GM18511 (cell line): ENCODE results near the gene SEC14L6.

Experiments
- ATAC-seq: cut with Tn5 transposase; IDR thresholded peaks from one replicate; pipeline ENCODE4 v1.9.1; 2021; ENCODE audit warnings: mild to moderate bottlenecking, moderate library complexity; ENCODE audit not compliant: unreplicated experiment

SEC14L6 gene

DNA sequence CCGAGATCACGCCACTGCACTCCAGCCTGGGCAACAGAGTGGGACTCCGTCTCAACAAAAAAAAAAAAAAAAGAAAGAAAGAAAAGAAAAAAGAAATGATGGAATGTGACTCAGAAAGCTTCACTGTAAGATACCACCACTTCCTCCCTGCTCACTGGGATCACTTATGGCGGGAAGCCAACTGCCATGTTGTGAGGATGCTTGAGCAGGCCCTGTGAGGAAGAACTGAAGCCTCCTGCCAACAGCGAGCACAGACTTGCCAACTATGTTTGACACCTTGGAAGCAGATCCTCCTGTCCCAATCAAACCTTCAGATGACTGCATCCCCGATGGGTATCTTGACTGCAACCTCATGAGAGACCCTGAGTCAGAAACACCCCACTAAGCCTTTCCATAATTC, 8.3 kb downstream of the SEC14L6 start:
- no peak for ATAC-seq

DNA sequence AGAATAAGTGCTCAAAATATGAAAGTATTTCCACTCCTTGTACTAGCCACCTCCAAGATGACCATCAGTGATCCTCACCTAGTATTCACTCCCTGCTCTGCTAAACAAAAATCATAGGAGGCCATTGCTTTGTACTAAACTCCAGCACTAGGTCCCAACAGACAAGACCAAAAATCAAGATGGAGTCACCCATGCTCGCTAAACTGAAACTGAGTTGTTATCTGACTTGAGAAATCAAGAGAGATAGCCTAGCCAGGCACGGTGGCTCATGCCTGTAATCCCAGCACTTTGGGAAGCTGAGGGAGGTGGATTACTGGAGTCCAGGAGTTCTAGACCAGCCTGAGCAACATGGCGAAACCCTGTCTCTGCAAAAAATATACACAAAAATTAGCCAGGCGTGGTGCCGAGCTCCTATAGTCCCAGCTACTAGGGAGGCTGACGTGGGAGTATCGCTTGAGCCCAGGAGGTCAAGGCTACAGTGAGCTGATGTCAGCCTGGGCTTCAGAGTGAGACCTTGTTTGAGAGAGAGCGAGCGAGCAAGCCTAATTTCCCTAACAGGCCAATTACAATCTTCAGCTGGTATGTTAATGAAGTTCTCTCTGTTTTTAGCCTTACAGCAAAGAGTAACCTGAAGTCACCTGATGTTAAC, 9.3 kb downstream of the SEC14L6 start:
- ATAC-seq = no peak

DNA sequence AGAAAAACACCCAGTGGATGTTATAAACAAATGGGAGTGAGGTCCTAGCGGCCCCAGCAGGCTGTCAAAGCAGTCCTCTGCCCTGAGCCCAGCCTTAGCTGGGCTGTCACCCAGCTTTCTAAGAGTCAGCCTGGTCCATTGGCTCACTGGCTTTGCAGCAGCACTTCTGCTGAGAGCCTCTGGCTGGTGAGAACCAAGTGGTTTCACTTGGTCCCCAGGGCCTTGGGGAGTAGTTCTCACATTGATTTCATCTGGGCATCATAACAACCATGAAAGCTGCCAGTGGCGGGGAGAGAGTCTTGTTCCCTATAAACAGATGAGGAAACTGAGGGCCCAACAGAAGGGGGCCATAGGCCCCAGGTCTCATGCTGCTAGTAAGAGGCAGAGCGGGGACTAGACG, 11.4 kb downstream of the SEC14L6 start:
- ATAC-seq = no peak

DNA sequence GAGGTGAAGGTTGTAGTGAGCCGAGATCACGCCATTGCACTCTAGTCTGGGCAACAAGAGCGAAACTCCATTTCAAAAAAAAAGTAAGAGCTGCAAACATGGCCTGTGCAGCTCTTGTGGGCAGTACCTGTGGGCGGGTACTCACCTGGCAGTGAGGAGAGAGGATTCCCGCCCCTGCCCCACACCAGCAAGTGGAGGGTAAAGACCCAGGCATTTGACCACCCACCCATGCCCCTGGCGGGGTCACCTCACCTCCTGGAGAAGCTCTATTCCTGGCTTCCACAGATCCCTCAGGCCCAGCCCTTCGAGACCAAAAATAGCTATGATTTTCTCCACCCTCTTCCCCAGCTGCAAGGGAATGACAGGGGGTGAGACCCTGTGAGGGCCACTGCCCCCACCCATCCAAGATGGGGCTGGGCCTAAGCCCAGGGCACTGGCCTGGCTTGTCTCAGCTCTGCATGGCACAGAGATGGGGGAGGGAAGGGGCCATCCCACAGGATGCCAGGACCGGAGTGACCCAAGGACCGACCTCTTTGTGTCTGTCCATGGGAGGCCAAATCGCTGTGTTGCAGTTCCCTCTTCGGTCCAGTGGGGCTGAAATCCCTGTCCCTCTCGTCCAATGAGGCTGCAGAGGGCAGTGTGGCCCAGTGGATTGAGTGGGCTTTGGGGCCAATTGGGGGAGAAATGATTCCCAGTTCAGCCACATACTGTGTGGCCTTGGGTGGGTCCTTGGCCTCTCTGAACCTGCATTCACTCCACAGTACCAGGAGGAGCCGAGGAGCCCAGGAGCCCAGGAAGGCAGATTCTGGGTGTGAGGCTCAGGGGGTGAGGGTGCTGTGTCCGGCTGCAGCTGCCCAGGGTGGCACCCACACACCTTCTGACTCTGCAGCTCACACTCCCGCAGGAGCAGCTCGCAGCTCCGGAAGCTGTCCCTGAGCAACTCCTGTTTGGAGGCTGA, 14.6 kb downstream of the SEC14L6 start:
- no peak for ATAC-seq

DNA sequence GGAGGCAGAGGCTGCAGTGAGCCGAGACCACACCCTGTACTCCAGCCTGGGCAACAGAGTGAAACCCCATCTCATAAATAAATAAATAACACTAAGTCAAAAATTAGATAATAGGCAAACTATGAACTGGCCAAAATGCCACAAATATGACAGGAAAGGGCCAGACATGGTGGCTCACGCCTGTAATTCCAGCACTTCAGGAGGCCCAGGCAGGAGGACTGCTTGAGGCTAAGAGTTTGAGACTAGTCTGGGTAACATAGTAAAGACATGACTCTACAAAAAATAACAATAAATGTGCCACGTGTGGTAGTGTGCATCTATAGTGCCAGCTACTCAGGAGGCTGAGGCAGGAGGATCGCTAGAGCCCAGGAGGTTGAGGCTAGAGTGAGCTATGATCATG, 19.9 kb downstream of the SEC14L6 start:
- ATAC-seq = no peak

DNA sequence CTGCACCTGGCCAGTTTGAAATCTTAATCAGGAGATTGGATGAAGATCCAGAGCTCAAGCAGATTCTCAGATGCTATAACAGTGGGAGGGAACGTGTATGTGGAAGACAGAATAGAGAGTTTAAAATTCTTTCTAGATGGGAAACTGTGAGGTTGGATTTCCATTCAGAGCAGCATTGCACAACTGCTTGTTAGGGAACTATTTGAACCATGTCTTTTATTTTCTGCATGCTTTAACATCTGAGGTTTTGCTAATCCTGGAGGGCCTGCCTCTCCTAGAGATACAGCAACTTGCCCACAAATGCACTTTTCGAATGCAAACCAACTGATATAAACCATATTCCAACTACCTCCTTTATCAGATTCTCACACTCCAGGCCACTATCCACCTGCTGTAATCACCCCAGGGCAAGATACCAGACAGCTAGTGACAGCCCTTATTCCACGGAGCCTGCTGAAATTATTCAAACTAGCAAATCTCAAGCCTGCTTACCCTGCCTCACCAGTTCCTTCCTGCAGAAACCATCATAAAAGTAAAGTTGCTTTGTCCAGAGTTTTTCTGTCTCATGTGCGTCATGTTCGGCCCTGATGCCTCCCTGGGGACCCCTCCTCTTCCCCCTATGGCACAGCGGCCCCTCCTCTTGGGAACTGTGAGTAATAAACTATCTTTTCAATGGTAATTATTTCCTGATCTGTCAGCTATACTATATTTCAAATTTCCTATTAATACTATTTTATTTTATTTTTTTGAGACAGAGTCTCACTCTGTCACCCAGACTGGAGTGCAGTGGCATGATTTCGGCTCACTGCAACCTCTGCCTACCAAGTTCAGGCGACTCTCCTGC, 22.7 kb downstream of the SEC14L6 start:
- ATAC-seq = no peak

DNA sequence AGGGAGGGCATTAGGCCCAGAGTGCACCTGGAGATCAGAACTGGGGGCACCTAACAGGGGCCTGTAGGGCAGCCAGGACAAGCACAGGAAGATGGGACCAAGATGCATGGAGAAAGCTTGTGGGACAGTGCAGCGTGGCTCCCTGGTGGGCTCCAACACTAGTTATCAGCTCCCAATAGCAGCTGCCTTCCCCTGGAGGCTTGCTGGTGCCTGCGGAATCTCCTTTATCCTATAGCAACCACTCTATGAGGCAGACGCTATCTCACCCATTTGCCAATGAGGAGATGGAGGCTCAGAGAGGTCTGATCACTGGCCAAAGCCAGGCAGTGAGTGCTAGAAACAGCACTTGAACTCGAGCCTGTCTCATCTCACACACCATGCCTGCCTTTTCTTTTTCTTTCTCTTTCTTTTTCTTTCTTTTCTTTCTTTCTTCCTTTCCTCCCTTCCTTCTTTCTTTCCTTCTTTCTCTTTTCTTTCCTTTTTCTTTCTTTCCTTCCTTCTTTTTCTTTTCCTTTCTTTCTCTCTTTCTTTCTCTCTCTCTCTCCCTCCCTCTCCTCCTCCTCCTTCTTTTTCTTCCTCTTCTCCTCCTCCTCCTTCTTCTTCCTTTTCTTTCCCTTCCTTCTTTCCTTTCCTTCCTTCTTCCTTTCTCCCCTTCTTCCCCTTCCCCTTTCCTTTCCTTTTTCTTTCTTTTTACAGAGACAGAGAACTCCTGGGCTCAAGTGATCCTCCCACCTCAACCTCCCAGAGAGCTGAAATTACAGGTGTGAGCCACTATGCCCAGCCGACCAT, 25.0 kb downstream of the SEC14L6 start:
- ATAC-seq = no peak

DNA sequence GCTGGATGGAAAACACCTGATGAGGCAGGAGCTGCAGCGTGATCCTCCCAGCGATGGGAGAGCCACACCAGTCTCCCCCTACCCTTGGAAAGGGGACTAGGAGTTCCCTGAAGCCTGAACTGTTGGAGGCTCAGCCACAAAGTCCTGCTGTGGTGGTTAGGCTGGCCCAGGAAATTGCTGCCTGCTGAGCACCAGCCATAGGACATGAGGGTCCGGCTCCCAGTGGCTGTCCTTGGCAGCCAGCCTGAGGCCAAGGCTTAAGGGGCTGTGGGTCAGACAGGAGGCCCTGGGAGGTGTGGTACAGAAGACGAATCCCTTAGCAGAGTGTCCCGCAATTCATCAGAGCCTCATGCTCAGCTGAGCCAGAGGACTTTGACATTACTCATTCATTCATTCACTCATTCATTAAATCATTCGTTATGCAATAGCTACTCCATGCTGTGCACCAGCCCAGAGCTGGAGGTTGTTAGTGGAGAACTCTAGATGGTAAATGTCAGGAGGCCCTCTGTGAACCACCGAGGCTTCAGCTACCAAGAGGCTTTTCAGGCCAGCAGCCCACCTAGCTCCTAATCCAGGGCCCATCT, 26.6 kb downstream of the SEC14L6 start:
- ATAC-seq = no peak

DNA sequence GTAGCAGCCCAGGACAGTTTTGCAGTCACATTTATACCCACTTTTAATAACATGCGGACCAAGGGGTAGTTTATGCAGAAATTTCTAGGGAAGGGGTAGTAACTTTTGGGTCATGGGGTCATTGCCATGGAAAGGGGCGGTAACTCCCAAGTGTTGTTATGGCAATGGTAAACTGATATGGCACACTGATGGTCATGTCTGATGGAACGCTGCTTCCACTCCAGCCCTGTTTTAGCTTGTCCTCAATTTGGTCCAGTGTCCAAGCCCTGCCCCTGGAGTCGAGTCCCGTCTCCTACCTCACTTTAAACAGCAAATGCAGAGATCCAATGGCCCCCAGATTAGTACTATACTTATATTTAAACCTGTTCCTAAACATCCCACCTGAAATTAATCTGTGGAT, 29.8 kb downstream of the SEC14L6 start:
- no peak for ATAC-seq

DNA sequence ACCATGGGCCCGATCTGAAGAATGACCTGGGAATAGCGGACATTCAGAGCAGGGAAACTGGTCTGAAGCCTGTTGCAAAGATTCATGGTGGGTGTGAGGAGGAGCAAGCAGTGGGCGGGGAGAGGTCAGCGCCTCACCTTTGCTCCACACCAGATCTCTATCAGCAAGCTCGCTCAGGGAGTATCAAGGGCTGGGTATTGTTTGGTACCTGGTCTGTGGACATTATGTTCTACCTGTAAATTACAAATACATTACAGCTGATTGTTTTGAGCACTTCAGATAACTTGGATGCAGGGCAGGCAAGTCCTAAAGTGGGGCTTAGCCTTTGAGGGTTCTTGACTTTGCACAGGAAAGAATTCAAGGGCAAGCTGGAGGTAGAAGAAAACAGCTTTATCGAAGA, 30.3 kb downstream of the SEC14L6 start:
- no peak for ATAC-seq

DNA sequence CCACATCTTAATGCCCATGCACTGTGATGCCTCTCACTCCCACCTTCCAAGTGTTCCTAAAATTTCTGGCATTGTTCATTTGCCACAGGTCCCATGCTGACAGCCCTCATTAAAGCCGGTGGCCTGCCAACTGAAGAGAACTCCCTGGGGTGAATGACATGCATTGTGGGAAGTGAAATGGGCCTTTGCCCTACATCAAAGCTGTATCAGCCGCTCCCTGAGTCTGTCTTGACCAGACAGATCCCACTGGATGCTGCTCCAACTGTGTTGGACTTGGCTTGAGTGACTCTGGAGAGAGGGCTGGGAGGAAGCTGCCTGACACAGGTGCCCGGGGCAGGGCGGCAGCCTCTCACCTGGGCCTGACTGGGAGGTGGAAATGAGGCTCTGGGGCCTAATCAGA, 32.3 kb downstream of the SEC14L6 start:
- no peak for ATAC-seq

DNA sequence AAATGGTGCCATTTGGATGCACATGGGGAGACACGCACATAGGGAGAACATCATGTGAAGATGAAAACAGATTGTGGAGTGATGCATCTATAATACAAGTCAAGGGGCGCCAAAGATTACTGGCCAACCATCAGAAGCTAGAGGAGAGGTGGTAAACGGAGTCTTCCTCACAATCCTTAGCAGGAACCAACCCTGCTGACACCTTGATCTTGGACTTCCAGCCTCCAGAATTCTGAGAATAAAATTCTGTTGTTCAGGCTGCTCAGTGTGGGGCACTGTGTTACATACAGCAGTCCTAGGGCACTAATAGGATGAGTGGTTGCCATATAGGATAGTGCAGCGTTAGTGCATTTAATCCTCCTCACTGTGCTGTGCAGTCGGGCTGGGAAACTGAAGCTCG, 33.1 kb downstream of the SEC14L6 start:
- no peak for ATAC-seq

DNA sequence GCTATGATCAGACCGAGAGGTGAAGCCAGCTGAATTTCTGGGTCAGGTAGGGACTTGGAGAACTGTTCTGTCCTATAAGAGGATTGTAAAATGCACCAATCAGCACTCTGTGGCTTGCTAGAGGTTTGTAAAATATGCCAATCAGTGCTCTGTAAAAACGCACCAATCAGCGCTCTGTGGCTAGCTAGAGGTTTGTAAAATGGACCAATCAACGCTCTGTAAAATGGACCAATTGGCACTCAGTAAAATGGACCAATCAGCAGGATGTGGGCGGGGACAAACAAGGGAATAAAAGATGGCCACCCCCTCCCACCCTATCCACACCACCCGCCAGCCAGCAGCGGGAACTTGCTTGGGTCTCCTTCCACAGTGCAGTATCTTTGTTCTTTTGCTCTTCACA, 34.6 kb downstream of the SEC14L6 start:
- no peak for ATAC-seq

DNA sequence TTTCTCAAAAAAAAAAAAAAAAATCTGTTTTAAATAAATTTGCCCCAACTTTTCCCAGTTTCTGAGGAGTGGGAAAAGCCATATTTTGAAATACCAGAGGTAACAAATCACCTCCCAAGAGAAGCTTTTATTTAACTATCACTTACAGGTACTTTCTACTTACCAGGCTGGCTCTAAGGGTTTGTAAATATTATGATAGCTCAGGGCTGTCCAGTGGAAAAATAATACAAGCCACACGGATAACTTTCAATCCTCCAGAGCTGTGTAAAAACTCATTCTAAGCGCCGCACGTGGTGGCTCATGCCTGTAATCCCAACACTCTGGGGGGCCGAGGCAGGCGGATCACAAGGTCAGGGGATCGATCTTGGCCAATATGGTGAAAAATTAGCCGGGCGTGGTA, 35.4 kb downstream of the SEC14L6 start:
- no peak for ATAC-seq

DNA sequence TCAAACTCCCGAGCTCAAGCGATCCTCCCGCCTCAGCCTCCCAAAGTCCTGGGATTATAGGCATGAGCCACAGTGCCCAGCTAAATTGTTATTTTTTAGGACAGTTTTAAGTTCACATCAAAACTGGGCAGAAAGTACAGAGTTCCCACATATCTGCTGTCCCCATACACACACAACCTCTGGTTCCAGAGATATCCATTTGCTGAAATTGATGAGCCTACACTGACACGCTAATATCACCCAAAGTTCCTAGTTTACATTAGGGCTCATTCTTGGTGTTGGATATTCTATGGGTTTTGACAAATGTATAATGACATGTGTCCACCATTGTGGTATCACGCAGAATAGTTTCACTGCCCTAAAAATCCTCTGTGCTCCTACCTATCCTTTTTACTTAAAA, 38.3 kb downstream of the SEC14L6 start:
- no peak for ATAC-seq

DNA sequence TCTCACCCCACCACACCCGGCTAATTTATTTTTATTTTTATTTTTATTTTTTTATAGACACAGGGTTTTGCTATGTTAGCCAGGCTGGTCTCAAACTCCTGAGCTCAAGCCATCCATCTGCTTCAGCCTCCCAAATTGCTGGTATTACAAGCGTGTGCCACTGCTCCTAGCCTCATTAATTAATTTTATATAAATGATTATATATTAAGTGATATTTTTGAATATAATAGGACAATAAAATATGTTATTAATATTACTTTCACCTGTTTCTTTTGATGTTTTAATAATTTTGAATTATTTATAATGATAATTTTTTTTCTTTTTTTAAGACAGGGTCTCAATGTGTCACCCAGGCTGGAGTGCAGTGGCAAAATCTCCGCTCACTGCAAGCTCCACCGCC, 38.9 kb downstream of the SEC14L6 start:
- ATAC-seq = no peak

DNA sequence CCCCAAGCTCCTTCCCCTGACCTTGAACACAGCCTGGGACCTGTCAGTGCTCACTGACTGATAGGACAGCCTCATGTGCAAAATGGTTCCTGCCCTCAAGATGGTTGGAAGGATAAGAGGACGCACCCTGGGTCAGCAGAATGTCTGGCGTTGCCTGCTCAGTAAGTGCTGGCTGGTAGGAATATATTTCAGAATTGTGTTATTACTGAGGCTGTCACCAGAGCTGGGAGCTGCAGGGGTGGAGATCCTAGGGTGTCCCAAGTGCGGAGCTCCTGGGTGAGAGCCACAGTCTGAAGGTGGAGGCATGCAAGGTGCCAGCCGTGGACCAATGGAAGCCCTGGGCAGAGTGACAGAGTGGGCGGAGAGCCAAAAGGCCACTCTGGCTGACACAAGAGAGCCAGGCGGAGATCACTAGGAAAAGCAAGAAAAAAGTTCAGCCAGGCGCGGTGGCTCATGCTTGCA, 40.0 kb downstream of the SEC14L6 start:
- no peak for ATAC-seq

DNA sequence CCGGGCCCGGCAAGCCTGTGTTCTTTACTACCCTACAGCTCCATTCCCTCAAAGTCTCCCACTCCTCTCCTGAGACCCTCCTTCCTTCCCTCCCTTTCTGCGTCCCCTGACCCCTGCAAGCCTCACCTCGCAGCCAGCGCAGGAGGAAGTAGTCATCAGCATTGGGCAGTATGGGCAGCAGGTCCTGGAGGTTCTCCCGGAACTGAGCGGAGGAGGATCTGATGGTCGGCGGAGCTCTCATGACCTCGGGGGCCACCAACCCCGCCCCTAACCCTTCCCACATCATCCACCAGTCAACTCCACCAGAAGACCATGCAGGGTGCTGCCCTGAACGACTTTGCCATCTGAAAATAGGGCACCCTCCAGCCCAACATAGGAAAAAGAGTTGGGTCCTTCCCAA, 43.0 kb downstream of the SEC14L6 start:
- ATAC-seq = no peak

DNA sequence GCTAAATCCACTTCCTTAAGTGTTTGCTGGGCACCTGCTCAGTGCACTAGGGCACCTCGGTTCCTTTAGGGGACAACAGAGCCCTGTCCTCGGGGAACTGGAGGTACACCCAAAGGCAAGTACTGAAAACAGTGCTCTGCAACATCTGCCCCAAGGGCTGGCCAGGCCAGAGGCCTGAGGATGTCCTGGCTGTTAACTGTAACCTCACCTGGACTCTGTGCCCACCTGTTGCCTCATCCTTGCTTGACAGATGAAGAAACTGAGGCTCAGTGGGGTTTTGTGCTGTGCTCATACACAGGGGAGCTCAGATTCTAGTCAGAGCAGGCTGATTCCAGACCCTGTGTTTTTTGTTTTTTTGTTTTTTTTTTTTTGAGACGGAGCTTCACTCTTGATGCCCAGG, 43.6 kb downstream of the SEC14L6 start:
- no peak for ATAC-seq

DNA sequence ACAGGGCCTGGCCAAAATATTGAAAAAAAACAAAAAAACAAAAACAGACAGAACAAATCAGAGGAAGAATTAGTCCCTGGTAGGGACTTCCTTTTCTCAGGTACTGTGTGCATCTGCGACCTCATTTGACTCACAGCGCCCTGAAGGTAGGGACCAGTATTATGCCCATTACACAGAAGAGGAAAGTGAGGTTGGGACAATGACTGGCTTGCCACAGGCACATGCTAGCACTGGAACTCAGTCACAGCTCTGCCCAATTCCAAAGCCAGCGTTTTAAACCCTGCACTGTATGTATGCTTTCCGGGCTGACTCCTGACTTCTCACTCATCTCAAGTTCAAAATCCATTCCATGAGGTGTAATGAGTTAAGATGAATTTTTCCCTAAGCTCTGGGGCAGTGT, 44.4 kb downstream of the SEC14L6 start:
- no peak for ATAC-seq
